ENCODE data around the gene ZSWIM4.

The ZSWIM4 gene

GRCh38 chr19:13813147-13813546 lies 17.9 kb downstream of the ZSWIM4 start:
- DNase-seq = no peak

DNA sequence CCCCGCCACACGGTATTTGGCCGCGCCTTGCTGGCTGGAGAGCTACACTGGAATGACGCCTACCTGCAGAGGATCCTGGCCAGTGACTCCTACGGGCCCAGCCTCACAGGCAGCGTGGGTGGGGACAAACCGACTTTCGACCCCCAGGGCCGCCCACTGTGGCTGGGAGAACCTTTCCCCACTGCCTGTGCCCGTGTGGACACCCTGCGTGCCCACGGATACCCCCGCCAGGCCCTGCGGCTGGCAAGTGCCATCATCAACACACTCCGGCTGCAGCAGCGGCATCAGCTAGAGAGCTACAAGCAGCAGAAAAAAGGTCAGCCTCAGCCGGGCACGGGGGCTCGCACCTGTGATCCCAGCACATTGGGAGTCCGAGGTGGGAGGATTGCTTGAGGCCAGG lies 19.3 kb downstream of the ZSWIM4 start:
- DNase-seq = no peak

GRCh38 chr19:13817018-13817614 lies 21.9 kb downstream of the ZSWIM4 start:
- DNase-seq = no peak

DNA sequence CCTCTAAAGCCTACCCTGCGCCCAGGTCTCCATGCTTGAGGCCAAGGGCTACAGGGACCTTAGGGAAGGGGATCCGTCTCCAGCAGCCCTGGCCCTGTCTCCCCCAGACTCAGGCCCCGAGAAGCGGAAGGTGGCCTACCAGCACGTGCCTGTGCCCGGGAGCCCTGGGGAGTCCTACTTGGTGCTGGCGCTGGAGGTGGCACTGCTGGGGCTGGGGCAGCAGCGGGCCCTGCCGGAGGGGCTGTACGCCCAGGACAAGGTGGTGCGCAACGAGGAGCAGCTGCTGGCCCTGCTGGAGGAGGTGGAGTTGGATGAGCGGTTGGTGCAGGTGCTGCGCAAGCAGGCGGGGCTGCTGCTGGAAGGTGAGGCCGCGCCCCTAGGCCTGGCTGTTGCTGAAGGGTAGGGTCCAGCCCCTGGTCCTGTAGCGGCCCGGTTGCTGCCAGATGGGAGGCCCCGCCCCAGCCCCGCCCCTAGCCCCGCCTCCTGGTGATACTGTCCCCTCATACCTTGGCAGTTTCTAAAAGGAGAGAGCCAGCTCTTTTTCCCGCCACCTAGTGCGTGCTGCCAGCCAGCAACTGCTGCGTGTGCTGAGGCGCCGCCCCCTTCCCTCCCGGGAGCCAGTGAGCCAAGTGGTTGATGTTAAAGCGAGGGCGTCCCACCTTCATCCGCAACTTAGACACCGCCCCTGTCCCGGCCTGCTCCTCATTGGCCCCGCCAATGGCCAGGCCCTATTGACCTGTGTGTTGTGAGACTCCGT lies 22.6 kb downstream of the ZSWIM4 start:
- DNase-seq = no peak

GRCh38 chr19:13819238-13819637 lies 24.0 kb downstream of the ZSWIM4 start:
- DNase-seq = no peak

DNA sequence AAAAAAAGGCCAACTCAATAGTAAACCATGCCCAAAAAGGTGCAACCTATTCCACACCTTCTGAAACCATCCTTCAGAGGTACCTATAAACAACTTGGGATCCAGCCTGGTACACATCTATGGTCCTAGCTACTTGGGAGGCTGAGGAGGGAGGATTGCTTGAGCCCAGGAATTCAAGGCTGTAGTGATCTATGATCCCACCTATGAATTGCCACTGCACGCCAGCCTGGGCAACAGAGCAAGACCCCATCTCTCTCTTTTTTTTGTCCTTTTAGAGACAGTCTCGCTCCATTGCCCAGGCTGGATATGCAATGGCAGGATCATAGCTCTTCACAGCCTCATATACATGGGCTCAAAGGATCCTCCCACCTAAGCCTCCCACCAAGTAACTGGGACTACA lies 26.0 kb downstream of the ZSWIM4 start:
- no peak for DNase-seq

GRCh38 chr19:13823256-13823655 lies 28.0 kb downstream of the ZSWIM4 start:
- DNase-seq = no peak

DNA sequence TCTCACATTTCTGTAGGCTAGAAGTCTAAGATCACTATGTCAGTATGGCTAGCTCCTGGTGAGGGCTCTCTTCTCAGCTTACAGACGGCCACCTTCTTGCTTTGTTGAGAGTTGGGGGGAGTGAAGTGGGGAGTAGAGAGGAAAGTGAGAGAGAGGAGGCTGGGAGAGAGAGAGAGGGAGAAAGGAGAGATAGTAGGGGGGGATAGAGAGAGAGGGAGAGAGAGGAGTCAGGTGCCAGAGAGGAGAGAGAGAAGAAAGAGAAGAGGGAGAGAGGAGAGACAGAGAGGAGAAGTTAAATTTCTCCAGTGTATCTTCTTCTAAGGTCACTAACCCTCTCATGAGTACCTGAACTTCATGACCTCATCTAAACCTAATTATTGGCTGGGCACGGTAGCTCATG lies 28.7 kb downstream of the ZSWIM4 start:
- no peak for DNase-seq

DNA sequence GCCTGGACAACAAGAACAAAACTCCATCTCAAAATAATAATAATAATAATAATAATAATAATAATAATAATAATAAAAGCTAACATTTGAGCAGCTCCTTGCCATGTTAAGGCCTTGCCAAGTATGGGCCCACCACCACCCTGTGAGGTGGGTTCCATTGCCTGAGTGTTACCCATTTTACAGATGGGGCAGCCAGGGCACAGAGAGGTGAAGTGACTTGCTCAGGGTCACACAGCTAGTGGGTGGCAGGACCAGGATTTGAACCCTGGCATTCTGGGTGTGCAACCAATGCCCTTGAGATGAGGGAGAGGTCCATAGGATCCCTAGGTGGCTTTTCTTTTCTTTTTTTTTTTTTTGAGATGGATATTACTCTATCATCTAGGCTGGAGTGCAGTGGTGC lies 29.5 kb downstream of the ZSWIM4 start:
- DNase-seq = no peak

DNA sequence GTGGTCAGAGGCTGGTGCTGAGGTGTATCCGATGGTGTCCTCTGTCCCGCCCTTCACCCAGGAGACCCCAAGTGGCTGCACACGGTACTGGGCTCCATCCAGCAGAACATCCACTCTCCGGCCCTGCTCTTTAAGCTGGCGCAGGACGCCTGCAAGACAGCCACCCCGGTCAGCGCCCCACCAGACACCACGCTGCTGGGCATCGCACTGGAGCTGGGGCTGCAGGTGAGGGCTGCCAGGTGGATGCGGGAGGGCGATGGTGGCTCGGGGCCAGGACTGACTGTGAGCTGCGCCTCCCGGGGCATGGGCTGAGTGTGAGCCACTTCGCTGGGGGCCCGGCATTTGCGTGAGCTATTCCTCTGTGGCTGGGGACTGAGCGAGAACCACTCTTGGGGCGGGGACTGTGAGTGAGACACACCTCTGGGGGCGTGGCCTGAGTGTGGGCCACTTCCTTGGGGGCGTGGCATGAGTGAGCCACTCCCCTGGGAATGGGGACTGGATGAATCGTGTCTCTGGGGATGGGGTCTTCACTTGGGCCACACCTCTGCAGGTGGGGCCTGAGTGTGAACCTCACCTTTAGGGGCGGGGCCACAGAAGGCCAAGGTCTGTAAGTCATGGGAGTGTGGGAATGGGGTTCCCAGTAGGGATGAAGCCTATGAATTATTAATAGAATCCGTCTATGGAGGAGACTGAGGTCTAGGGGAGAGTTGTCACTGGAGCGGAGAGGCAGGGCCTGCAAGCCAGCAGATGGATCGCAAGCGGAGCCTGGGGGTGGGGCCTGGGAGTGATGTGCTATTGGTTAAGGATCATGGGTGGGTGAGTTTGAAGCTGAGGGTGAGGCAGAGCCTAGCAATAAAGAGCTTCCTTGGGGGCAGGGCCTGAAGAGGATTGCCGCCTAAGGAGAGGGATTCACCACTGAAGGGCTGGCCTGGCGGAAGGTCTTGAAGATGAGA lies 30.5 kb downstream of the ZSWIM4 start:
- DNase-seq = no peak

- no peak for DNase-seq
Measured at GRCh38 chr19:13826652-13827235, 31.5 kb downstream of the ZSWIM4 start.

DNA sequence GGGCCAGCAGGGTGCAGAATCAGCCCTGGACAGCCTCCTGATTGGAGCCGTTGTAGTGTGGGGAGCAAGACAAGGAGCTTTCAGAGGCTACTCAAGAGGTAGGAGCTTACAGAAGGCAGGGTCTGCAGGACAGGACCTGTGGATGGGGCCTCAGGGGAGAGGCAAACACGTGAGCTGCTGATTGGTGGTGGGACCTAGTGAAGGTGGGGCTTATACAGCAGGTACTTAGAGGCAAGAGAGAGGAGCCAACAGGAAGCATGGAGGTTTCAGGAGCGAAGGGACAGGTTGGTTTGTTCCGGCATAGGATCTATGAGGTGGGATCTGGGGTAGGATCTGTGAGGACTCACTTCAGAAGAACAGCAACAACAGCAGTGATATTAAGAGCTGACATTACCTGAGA lies 32.4 kb downstream of the ZSWIM4 start:
- DNase-seq = no peak

DNA sequence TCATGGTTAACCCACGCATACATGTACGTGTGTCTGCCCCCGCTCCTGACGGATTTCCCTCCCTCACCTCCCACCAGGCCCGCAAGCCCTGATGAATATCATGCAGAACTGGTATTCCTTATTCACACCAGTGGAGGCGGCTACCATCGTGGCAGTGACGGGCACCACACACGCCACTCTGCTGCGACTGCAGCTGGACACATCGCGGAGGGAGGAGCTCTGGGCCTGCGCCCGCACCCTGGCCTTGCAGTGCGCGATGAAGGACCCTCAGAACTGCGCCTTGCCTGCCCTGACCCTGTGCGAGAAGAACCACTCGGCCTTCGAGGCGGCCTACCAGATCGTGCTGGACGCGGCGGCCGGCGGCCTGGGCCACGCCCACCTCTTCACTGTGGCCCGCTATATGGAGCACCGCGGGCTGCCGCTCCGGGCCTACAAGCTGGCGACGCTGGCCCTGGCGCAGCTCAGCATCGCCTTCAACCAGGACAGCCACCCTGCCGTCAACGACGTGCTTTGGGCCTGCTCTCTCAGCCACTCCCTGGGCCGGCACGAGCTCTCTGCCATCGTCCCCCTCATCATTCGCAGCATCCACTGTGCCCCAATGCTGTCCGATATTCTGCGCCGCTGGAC lies 35.0 kb downstream of the ZSWIM4 start:
- DNase-seq = no peak

DNA sequence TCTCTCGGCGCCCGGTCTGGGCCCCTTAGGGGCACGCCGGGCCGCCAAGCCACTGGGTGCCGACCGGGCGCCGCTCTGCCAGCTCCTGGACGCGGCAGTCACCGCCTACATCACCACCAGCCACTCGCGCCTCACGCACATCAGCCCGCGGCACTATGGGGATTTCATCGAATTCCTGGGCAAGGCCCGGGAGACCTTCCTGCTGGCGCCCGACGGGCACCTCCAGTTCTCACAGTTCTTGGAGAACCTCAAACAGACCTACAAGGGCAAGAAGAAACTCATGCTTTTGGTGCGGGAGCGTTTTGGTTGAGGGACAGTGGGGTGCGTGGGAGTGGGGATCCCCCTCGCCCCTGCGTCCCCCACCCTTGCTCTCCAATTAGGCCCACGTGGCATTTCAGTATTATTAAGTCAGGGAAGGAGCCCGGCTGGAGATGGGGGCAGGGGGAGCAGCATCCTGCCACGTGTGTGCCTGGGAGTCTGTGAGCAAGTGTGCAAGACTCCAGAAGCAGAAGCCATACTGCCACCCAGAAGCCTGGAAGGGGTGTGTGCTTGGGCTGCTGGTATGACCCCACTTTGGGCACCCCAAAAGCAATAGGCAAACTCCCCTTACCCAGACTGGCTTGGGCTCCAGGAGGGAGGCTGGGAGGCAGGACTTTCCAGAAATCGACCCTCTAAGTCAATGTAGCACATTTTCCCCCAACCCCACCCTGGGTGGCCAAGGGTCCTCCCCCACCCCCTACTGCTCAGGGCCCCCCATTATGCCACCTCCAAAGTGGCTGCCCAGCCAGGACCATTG lies 35.7 kb downstream of the ZSWIM4 start:
- DNase-seq = no peak

DNA sequence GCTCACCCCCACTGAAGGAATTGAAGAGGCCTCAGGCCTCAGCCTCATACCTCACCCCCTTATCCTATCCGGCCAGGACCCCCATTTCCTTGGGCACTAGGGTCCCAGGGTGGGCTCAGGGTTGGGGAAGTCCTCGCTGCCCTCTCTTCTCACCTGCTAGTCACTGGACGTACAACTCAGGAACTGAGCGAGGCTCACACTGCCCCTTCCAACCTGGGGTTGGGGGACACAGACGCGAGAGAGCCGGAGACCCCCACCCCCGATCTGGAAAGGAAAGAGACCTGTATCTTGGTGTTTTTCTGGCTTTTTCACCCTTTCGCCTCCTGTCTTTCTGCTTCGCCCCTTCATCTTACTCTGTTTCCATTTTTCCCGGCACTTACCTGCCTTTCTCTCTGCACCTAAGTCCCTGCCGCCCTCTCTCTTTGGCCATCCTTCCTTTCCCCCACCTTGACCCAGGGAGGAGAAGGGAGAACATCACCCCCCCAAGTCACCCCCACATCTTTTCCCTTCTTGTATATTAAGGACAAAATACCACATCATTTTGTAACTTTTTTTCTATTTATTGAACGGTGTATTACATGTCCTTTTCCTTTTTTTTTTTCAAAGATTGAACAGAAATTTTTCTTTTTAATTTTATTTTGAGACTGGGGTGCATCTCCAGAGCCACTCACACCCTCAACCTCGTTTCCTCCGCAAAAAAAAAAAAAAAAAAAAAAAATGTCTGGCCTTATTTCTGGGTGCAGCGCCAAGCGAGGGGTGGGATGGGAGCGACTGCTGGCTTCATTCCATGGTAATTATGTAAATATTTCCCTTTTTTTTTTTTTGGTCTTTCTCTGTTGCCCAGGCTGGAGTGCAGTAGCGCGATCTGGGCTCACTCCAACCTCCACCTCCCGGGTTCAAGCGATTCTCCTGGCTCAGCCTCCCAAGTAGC lies 36.6 kb downstream of the ZSWIM4 start:
- no peak for DNase-seq

DNA sequence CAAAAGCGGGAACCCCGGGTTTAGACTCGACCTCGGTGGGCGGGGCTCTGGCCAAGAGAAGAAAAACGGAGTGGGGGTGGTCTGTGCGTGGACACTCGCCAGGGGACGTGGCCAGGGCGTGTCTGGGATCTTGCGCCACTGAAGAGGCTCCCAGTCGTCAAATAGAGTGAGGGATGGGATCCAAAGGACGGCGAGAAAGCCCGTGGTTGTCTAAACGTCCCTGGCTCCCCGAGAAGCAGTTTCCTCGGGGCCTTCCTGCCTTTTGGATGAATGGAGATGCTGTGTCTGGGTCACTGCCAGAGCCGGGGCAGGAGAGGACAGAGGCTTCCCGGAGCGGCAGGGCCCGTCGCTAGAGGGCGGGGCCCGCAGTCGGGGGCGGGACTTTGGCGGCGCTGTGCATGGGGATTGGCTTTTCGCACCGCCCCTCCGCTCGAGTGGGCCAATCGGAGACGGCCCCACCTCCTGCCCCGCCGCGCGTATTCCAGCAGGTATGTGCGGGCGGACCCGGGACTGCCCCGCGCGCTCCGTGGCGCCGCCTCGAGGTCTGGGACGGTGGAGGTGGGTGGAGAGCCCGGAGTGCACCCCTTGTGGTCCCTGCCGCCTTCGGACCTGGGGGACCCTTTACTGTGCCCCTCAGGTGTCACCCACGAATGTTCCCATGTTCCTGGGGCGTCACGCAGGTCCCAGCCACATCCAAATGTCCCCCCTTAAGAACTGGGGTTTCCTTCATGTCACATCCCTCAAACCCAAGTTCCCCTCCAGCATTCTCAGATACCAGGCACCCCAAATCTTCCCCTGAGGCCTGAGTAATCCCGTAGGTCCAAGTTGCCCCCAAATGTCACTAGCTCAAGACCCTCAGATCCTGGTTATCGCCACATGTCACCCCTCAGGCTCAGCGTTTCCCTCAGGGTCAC lies 38.3 kb downstream of the ZSWIM4 start:
- peak; percentile 85 to 92 (median 89) for DNase-seq

- no peak for DNase-seq
Measured at GRCh38 chr19:13834244-13835069, 39.2 kb downstream of the ZSWIM4 start.

All from suppressor macrophage (primary cell).